ENCODE data around the gene LTBR. TPM values are rescaled to one million over a fixed set of nuclear protein-coding genes. Genes with fewer than 3 reads are reported as not detected.

The LTBR gene
- total and polyA plus RNA-seq, 2 donors (not counting 3 experiments of a cell fraction or from before 2014, with no cell fraction given), result 70.7 to 102 TPM

DNA sequence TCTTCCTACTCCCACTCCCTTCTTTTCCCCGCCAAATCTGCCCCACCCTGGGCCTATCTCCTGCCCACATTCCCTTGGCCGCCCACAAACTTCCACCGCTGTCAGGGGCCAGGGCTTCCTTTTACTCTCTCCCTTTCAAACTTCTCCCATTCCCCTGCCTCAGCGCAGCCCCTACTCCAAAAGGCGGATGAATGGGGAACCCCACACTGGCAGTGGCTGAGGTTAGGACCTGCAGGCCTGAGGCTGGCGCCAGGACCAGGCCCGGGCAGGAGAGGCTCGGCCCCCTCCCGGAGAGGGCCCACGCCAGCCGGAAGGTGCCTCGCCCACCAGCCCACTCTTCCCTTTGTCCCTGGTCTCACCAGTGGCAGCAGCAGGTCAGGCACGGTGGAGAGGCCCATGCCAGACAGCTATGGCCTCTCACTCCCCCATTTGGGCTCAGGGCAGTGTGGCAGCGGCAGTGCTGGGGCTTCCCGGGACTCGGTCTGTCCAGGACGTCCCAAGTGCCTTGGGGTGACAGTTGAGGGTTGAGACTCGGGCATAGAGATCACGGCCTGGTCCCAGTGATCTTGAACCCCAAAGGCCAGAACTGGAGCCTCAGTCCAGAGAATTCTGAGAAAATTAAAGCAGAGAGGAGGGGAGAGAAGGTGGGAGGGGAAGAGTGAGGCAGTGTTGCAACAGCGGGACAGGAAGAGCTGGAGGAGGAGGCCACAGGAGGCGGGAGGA is 42.4 kb upstream of the LTBR start, which contains the start of gene TNFRSF1A:
Gene TNFRSF1A (minus strand): TSS at position 660 of the 723 bp plus-strand sequence. CDS start 262 bp downstream, at position 398.
- CTCF ChIA-PET, result interaction anchor here (0.7 to 4.5 kb wide), 9 partner anchors 9 to 123 kb away, joined by 3 to 26 read pairs (median 4); no protein-coding TSS in a partner anchor
- Histone ChIP-seq H3K4me2 (ENCODE audit: insufficient read depth, low read length) (peak within 1 kb of the TSS; percentile 91), H3K9me3 (replicated peaks; ENCODE audit: control insufficient read depth, insufficient read depth, low read length) (no peaks in the 10 kb centered on the region), H3K9ac (replicated peaks; ENCODE audit: extremely low read depth, insufficient read depth, low read length) (peak within 1 kb of the TSS; percentile 80), H3K36me3 (ENCODE audit: control insufficient read depth in 2 of 2, extremely low read depth in 1 of 2, insufficient read depth in 2 of 2, low read length in 2 of 2) (no peaks in the 10 kb centered on the region), H2AFZ (ENCODE audit: low read depth, low read length) (peak within 1 kb of the TSS; percentile 7), H3K4me1 (ENCODE audit: control insufficient read depth, extremely low read depth, insufficient read depth, low read length) (peaks cover 56% of the 10 kb centered on the region), H3K9me1 (replicated peaks; ENCODE audit: control insufficient read depth, extremely low read depth, insufficient read depth, low read length) (no peaks in the 10 kb centered on the region), H3K79me2 (ENCODE audit: control insufficient read depth, insufficient read depth, low read length) (peaks cover 53% of the 10 kb centered on the region), H3K27me3 (ENCODE audit: control insufficient read depth in 2 of 2, insufficient read depth in 2 of 2, low read length in 2 of 2) (no peaks in the 10 kb centered on the region), H4K20me1 (replicated peaks; ENCODE audit: control insufficient read depth, extremely low read depth, insufficient read depth, low read length) (no peaks in the 10 kb centered on the region), H3K27ac (ENCODE audit: insufficient read depth, low read depth, low read length) (peak within 1 kb of the TSS; percentile 69), H3K4me3 (replicated peaks in 1 of 3; ENCODE audit: insufficient read depth in 1 of 3, low read depth in 1 of 3, low read length in 3 of 3) (peak within 1 kb of the TSS; percentile 89 to 98 (median 89))
- POLR2A ChIA-PET, result no interaction called here
- intact Hi-C loops (cut with micrococcal nuclease), result no loop called here
- TF ChIP-seq POLR2A (IDR thresholded peaks at IDR 0.05; ENCODE audit: low read depth, low read length) (peak; percentile 47), POLR2AphosphoS5 (IDR thresholded peaks at IDR 0.05; ENCODE audit: insufficient read depth, low read depth, low read length) (peak; percentile 65), JUN (IDR thresholded peaks at IDR 0.05; ENCODE audit: borderline replicate concordance, insufficient read depth, insufficient read length, low read depth) (no peak)
- FAIRE-seq (peak; percentile 95), DNase-seq (ENCODE audit: low read depth, low spot score) (peak; percentile 70)
- BruUV-seq (replicated peaks), result TSS peak; percentile 71
- dilution Hi-C loops (cut with MboI; ENCODE audit: extremely low pct_ligation_motif_present, low sequenced_read_pairs), result no loop called here

GRCh38 chr12:6342140-6342889 is 41.6 kb upstream of the LTBR start:
- peak overlapping the region; percentile 91 for H3K4me2 ChIP-seq (ENCODE audit: insufficient read depth, low read length)
- ChIA-PET CTCF (interaction anchor here (0.7 to 4.5 kb wide), 9 partner anchors 10 to 123 kb away, joined by 3 to 26 read pairs (median 4); no protein-coding TSS in a partner anchor), POLR2A (no interaction called here)
- peak overlapping the region; percentile 69 for H3K27ac ChIP-seq (ENCODE audit: insufficient read depth, low read depth, low read length)
- no TSS peak for BruUV-seq (replicated peaks)
- peaks cover 52% of the 10 kb centered on the region for H3K4me1 ChIP-seq (ENCODE audit: control insufficient read depth, extremely low read depth, insufficient read depth, low read length)
- H3K9me1 ChIP-seq (replicated peaks; ENCODE audit: control insufficient read depth, extremely low read depth, insufficient read depth, low read length), result no peaks in the 10 kb centered on the region
- peak overlapping the region; percentile 89 to 98 (median 89) for H3K4me3 ChIP-seq (replicated peaks in 1 of 3; ENCODE audit: insufficient read depth in 1 of 3, low read depth in 1 of 3, low read length in 3 of 3)
- H3K27me3 ChIP-seq (ENCODE audit: control insufficient read depth in 2 of 2, insufficient read depth in 2 of 2, low read length in 2 of 2), result no peaks in the 10 kb centered on the region
- FAIRE-seq (no peak), DNase-seq (ENCODE audit: low read depth, low spot score) (no peak)
- peaks cover 49% of the 10 kb centered on the region for H3K79me2 ChIP-seq (ENCODE audit: control insufficient read depth, insufficient read depth, low read length)
- peak overlapping the region; percentile 80 for H3K9ac ChIP-seq (replicated peaks; ENCODE audit: extremely low read depth, insufficient read depth, low read length)
- no peaks in the 10 kb centered on the region for H3K36me3 ChIP-seq (ENCODE audit: control insufficient read depth in 2 of 2, extremely low read depth in 1 of 2, insufficient read depth in 2 of 2, low read length in 2 of 2)
- intact Hi-C loops (cut with micrococcal nuclease) (no loop called here), dilution Hi-C loops (cut with MboI; ENCODE audit: extremely low pct_ligation_motif_present, low sequenced_read_pairs) (no loop called here)
- peak overlapping the region; percentile 7 for H2AFZ ChIP-seq (ENCODE audit: low read depth, low read length)
- no peaks in the 10 kb centered on the region for H4K20me1 ChIP-seq (replicated peaks; ENCODE audit: control insufficient read depth, extremely low read depth, insufficient read depth, low read length)
- no peaks in the 10 kb centered on the region for H3K9me3 ChIP-seq (replicated peaks; ENCODE audit: control insufficient read depth, insufficient read depth, low read length)
- TF ChIP-seq MAX (IDR thresholded peaks at IDR 0.05; ENCODE audit: insufficient read depth, insufficient read length) (no peak), POLR2A (IDR thresholded peaks at IDR 0.05; ENCODE audit: low read depth, low read length) (no peak), EZH2 (IDR thresholded peaks at IDR 0.05; ENCODE audit: borderline replicate concordance, low read depth, low read length, severe bottlenecking) (no peak), POLR2AphosphoS5 (IDR thresholded peaks at IDR 0.05; ENCODE audit: insufficient read depth, low read depth, low read length) (no peak), GATA2 (IDR thresholded peaks at IDR 0.05; ENCODE audit: insufficient read depth, insufficient read length, low read depth, low read length) (peak; percentile 22)

All from endothelial cell of umbilical vein (primary cell).